BE2C (cell line): ENCODE data around the gene PPM1L.

ENCODE experiments used
- DNase-seq: peaks from one replicate; pipeline ENCODE4 v3.0.0-alpha.2; 2020
- H3K27me3 ChIP-seq: fragments of 250-450 bp; sonication (Bioruptor Pico); 2 replicates; pipeline ENCODE4 v1.5.1; 2020; ENCODE audit warnings: mild to moderate bottlenecking
- H3K36me3 ChIP-seq: fragments of 250-450 bp; sonication (Bioruptor Pico); 2 replicates; pipeline ENCODE4 v1.5.1; 2020; ENCODE audit warnings: mild to moderate bottlenecking
- H3K4me1 ChIP-seq: fragments of 250-450 bp; sonication (Bioruptor Pico); 2 replicates; pipeline ENCODE4 v1.5.1; 2020
- H3K4me3 ChIP-seq: 2 replicates; pipeline ENCODE4 v1.5.1; 2011; ENCODE audit warnings: low read depth, low read length
- H3K9me3 ChIP-seq: fragments of 250-450 bp; sonication (Bioruptor Pico); 2 replicates; pipeline ENCODE4 v1.5.1; 2020
- CTCF ChIP-seq: IDR thresholded peaks from 2 replicates; pipeline ENCODE4 v1.5.1; 2012; ENCODE audit warnings: mild to moderate bottlenecking, low read depth, low read length

Gene PPM1L

DNA sequence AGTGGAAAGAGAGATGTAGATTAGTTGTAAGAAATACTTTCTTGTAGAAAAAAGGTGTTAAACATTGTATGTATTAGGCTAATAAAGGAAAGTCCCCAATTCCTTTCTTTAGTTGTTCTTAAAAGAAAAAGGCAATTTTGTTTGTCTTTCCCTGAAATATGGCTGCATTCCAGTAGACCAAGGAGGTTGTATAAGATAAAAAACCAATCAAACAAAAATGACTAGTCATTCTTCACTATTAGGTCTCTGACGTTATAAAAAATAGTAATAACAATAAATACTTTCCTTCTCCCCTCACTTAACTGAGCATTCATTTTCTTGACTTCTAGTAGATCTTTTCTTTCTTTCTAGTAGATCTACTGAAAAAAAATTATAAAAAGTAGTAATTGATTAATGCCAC is 8.6 kb upstream of the PPM1L start:
- H3K4me3 ChIP-seq = no peak overlapping the region
- no peak for DNase-seq
- no peaks in the 10 kb centered on the region for H3K27me3 ChIP-seq

GRCh38 chr3:160748231-160748630 is 7.8 kb upstream of the PPM1L start:
- Histone ChIP-seq H3K9me3 (no peaks in the 10 kb centered on the region), H3K36me3 (no peaks in the 10 kb centered on the region), H3K27me3 (no peaks in the 10 kb centered on the region), H3K4me1 (no peaks in the 10 kb centered on the region; the same call in 1 of the 2 replicates), H3K4me3 (no peak overlapping the region)
- DNase-seq = no peak
- TF ChIP-seq CTCF = no peak

More for the DNA sequence above, 8.6 kb upstream of the PPM1L start:
- Histone ChIP-seq H3K9me3 (no peaks in the 10 kb centered on the region), H3K36me3 (no peaks in the 10 kb centered on the region), H3K4me1 (no peaks in the 10 kb centered on the region; the same call in 1 of the 2 replicates)
- no peak for TF ChIP-seq CTCF

GRCh38 chr3:160748787-160749186 is 7.2 kb upstream of the PPM1L start:
- no peaks in the 10 kb centered on the region for H3K27me3 ChIP-seq

DNA sequence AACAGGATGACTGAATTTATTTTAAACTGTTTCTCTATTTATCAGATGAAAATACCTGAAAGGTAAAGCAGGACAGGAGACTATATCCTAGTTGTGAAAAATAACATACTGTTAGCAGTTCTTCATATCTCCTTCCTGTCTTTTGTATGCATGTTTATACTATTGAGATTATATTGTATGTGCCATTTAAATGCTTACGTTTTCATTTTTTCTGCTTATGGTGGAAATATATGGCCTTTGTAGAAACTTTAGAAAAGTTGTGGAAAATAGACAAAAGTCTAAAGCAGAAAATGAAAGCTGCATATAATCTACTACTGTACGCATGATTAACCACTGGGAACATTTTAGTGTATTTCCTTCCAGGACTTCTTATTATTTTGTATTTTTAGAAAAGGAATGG is 2.1 kb upstream of the PPM1L start:
- no peaks in the 10 kb centered on the region for H3K9me3 ChIP-seq
- H3K36me3 ChIP-seq = no peaks in the 10 kb centered on the region
- TF ChIP-seq CTCF = no peak
- no peaks in the 10 kb centered on the region for H3K27me3 ChIP-seq
- H3K4me3 ChIP-seq = peak overlapping the region; percentile 89
- H3K4me1 ChIP-seq = 0 out of 2 replicates have a peak, but pooled peaks cover 4% of the 10 kb centered on the region
- DNase-seq = no peak

More at GRCh38 chr3:160748787-160749186, 7.2 kb upstream of the PPM1L start:
- no peak overlapping the region for H3K4me3 ChIP-seq
- no peaks in the 10 kb centered on the region for H3K36me3 ChIP-seq
- DNase-seq = no peak
- no peaks in the 10 kb centered on the region for H3K9me3 ChIP-seq
- no peak for TF ChIP-seq CTCF
- H3K4me1 ChIP-seq = no peaks in the 10 kb centered on the region; the same call in 1 of the 2 replicates

DNA sequence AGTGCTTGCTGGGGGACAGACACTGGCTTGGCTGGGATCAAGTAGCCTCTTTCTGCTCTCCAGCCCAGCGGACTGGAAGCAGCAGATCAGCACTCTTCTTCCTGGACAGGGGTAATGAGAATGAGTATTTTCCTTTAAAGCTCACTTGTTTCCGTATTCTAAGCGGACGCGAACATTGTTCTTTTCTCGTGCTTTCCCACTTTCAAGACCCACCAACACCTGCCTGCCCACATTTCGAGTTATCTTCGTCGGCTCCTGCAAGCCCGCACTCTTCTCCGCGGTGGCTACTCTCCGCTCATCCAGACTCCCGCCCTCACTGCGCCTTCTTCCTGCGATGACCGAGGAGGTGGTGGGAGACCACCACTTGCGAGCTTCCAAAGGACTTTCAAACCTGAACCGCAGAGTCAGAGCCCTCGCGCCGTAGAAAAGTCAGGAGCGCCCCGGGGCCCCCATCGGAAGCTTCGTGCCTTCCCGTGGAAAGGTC is 1.6 kb upstream of the PPM1L start:
- Histone ChIP-seq H3K4me3 (peak overlapping the region; percentile 89), H3K27me3 (no peaks in the 10 kb centered on the region), H3K4me1 (0 out of 2 replicates have a peak, but pooled peaks cover 4% of the 10 kb centered on the region), H3K9me3 (no peaks in the 10 kb centered on the region), H3K36me3 (no peaks in the 10 kb centered on the region)
- TF ChIP-seq CTCF = no peak
- peak; percentile 61 for DNase-seq

- H3K4me3 ChIP-seq = peak overlapping the region; percentile 89
- DNase-seq = peak; percentile 95
- no peaks in the 10 kb centered on the region for H3K9me3 ChIP-seq
- 0 out of 2 replicates have a peak, but pooled peaks cover 4% of the 10 kb centered on the region for H3K4me1 ChIP-seq
- TF ChIP-seq CTCF = no peak
- no peaks in the 10 kb centered on the region for H3K27me3 ChIP-seq
- no peaks in the 10 kb centered on the region for H3K36me3 ChIP-seq
These were observed 930 bp upstream of the PPM1L start for GRCh38 chr3:160754855-160755747.
